HG03520 (cell line): ENCODE measurements around the gene DMD.

Source experiments
- ATAC-seq: cut with Tn5 transposase; IDR thresholded peaks from one replicate; pipeline ENCODE4 v1.9.1; 2021; ENCODE audit warnings: mild to moderate bottlenecking, moderate library complexity; ENCODE audit not compliant: unreplicated experiment

Gene DMD

GRCh38 chrX:31320740-31321139 is 1890.6 kb downstream of the DMD start:
- no peak for ATAC-seq

GRCh38 chrX:31319586-31319985 is 1891.8 kb downstream of the DMD start:
- ATAC-seq: no peak

GRCh38 chrX:31318866-31319265 is 1892.5 kb downstream of the DMD start:
- ATAC-seq: no peak

- no peak for ATAC-seq
Observed at GRCh38 chrX:31316340-31316991, 1894.9 kb downstream of the DMD start.

GRCh38 chrX:31314921-31315320 is 1896.4 kb downstream of the DMD start:
- ATAC-seq: no peak

- ATAC-seq: no peak
Observed at GRCh38 chrX:31307952-31308351, 1903.4 kb downstream of the DMD start.

GRCh38 chrX:31302573-31303075 is 1908.7 kb downstream of the DMD start:
- ATAC-seq: no peak

- ATAC-seq: no peak
Observed at GRCh38 chrX:31301941-31302340, 1909.4 kb downstream of the DMD start.

GRCh38 chrX:31301203-31301602 is 1910.1 kb downstream of the DMD start:
- ATAC-seq: no peak

- ATAC-seq: no peak
Observed at GRCh38 chrX:31298916-31299315, 1912.4 kb downstream of the DMD start.

GRCh38 chrX:31297881-31298280 is 1913.5 kb downstream of the DMD start:
- ATAC-seq: no peak

GRCh38 chrX:31294475-31294874 is 1916.9 kb downstream of the DMD start:
- no peak for ATAC-seq

- ATAC-seq: no peak
Observed at GRCh38 chrX:31293409-31293808, 1917.9 kb downstream of the DMD start.

GRCh38 chrX:31291131-31291530 is 1920.2 kb downstream of the DMD start:
- no peak for ATAC-seq

- ATAC-seq: no peak
Observed at GRCh38 chrX:31287861-31288260, 1923.5 kb downstream of the DMD start.

- ATAC-seq: peak; percentile 55
Observed at GRCh38 chrX:31280580-31280979, 1930.8 kb downstream of the DMD start.

GRCh38 chrX:31279359-31279758 is 1932.0 kb downstream of the DMD start:
- no peak for ATAC-seq

GRCh38 chrX:31272472-31272775 is 1938.9 kb downstream of the DMD start:
- no peak for ATAC-seq

GRCh38 chrX:31271615-31272471 is 1939.5 kb downstream of the DMD start:
- no peak for ATAC-seq

GRCh38 chrX:31269914-31270313 is 1941.4 kb downstream of the DMD start:
- no peak for ATAC-seq

- ATAC-seq: no peak
Observed at GRCh38 chrX:31268359-31268758, 1943.0 kb downstream of the DMD start.
